ENCODE measurements around the gene FRMD4A.

Gene FRMD4A

GRCh38 chr10:14294347-14295059, 36.2 kb downstream of the FRMD4A start:
- DNase-seq (ENCODE audit: low read depth in 2 of 2, low spot score in 1 of 2) = no peak

- DNase-seq (ENCODE audit: low read depth in 2 of 2, low spot score in 1 of 2) = no peak
Measured at GRCh38 chr10:14293526-14293925, 37.2 kb downstream of the FRMD4A start.

- no peak for DNase-seq (ENCODE audit: low read depth in 2 of 2, low spot score in 1 of 2)
Measured at GRCh38 chr10:14291296-14291695, 39.4 kb downstream of the FRMD4A start.

- no peak for DNase-seq (ENCODE audit: low read depth in 2 of 2, low spot score in 1 of 2)
Measured at GRCh38 chr10:14285941-14286560, 44.7 kb downstream of the FRMD4A start.

- no peak for DNase-seq (ENCODE audit: low read depth in 2 of 2, low spot score in 1 of 2)
Measured at GRCh38 chr10:14282276-14282675, 48.4 kb downstream of the FRMD4A start.

- no peak for DNase-seq (ENCODE audit: low read depth in 2 of 2, low spot score in 1 of 2)
Measured at GRCh38 chr10:14278533-14278932, 52.2 kb downstream of the FRMD4A start.

- DNase-seq (ENCODE audit: low read depth in 2 of 2, low spot score in 1 of 2) = no peak
Measured at GRCh38 chr10:14276210-14276609, 54.5 kb downstream of the FRMD4A start.

GRCh38 chr10:14271621-14272020, 59.1 kb downstream of the FRMD4A start:
- DNase-seq (ENCODE audit: low read depth in 2 of 2, low spot score in 1 of 2) = no peak

- DNase-seq (ENCODE audit: low read depth in 2 of 2, low spot score in 1 of 2) = no peak
Measured at GRCh38 chr10:14270370-14270769, 60.4 kb downstream of the FRMD4A start.

GRCh38 chr10:14265709-14266108, 65.0 kb downstream of the FRMD4A start:
- no peak for DNase-seq (ENCODE audit: low read depth in 2 of 2, low spot score in 1 of 2)

GRCh38 chr10:14262836-14263425, 67.8 kb downstream of the FRMD4A start:
- DNase-seq (ENCODE audit: low read depth in 2 of 2, low spot score in 1 of 2) = no peak

- no peak for DNase-seq (ENCODE audit: low read depth in 2 of 2, low spot score in 1 of 2)
Measured at GRCh38 chr10:14261336-14261735, 69.4 kb downstream of the FRMD4A start.

GRCh38 chr10:14259696-14260566, 70.8 kb downstream of the FRMD4A start:
- no peak for DNase-seq (ENCODE audit: low read depth in 2 of 2, low spot score in 1 of 2)

- no peak for DNase-seq (ENCODE audit: low read depth in 2 of 2, low spot score in 1 of 2)
Measured at GRCh38 chr10:14254368-14254767, 76.4 kb downstream of the FRMD4A start.

- no peak for DNase-seq (ENCODE audit: low read depth in 2 of 2, low spot score in 1 of 2)
Measured at GRCh38 chr10:14253711-14254110, 77.0 kb downstream of the FRMD4A start.

- no peak for DNase-seq (ENCODE audit: low read depth in 2 of 2, low spot score in 1 of 2)
Measured at GRCh38 chr10:14253079-14253478, 77.6 kb downstream of the FRMD4A start.

- no peak for DNase-seq (ENCODE audit: low read depth in 2 of 2, low spot score in 1 of 2)
Measured at GRCh38 chr10:14250496-14251076, 80.1 kb downstream of the FRMD4A start.

GRCh38 chr10:14247377-14248116, 83.2 kb downstream of the FRMD4A start:
- DNase-seq (ENCODE audit: low read depth in 2 of 2, low spot score in 1 of 2) = no peak

- DNase-seq (ENCODE audit: low read depth in 2 of 2, low spot score in 1 of 2) = no peak
Measured at GRCh38 chr10:14244801-14245211, 85.9 kb downstream of the FRMD4A start.

- no peak for DNase-seq (ENCODE audit: low read depth in 2 of 2, low spot score in 1 of 2)
Measured at GRCh38 chr10:14244147-14244546, 86.6 kb downstream of the FRMD4A start.

GRCh38 chr10:14243221-14243620, 87.5 kb downstream of the FRMD4A start:
- DNase-seq (ENCODE audit: low read depth in 2 of 2, low spot score in 1 of 2) = no peak
